Endothelial cell of umbilical vein (primary cell): ENCODE data around the gene SYT10.

Experiments
- CTCF ChIP-seq, 2 donors: IDR thresholded peaks; 1 replicate in 1 of 2; 2 replicates in 1 of 2; pipeline ENCODE4 v1.5.1; 2011; ENCODE audit warnings: low read length in 2 of 2, mild to moderate bottlenecking in 2 of 2, moderate library complexity in 2 of 2, control low read depth in 1 of 2, inconsistent platforms in 1 of 2, low read depth in 1 of 2; ENCODE audit not compliant: insufficient read depth in 1 of 2; ENCODE audit errors: extremely low read depth in 1 of 2
- EZH2 ChIP-seq: IDR thresholded peaks from 2 replicates; pipeline ENCODE4 v1.6.1; 2012; ENCODE audit warnings: borderline replicate concordance, low read depth, mild to moderate bottlenecking, moderate library complexity, low read length, inconsistent platforms; ENCODE audit not compliant: severe bottlenecking
- FOS ChIP-seq: IDR thresholded peaks from 2 replicates; pipeline ENCODE4 v1.6.1; 2011; ENCODE audit warnings: mild to moderate bottlenecking, low read length, moderate library complexity, borderline replicate concordance; ENCODE audit not compliant: insufficient read depth
- GATA2 ChIP-seq: IDR thresholded peaks from 2 replicates; pipeline ENCODE4 v1.7.0; 2011; ENCODE audit warnings: low read depth, mild to moderate bottlenecking, moderate library complexity, mixed read lengths, low read length; ENCODE audit not compliant: insufficient read length, insufficient read depth
- JUN ChIP-seq: IDR thresholded peaks from 2 replicates; pipeline ENCODE4 v1.6.1; 2011; ENCODE audit warnings: borderline replicate concordance, low read depth; ENCODE audit not compliant: insufficient read length, insufficient read depth
- MAX ChIP-seq: IDR thresholded peaks from 2 replicates; pipeline ENCODE4 v1.6.1; 2011; ENCODE audit not compliant: insufficient read depth, insufficient read length
- MYC ChIP-seq: IDR thresholded peaks from one replicate; pipeline ENCODE4 v1.6.1; 2011; ENCODE audit warnings: mild to moderate bottlenecking, low read depth, low read length
- POLR2A ChIP-seq: IDR thresholded peaks from 2 replicates; pipeline ENCODE4 v1.6.1; 2012; ENCODE audit warnings: low read depth, mild to moderate bottlenecking, control low read depth, low read length
- POLR2AphosphoS5 ChIP-seq: IDR thresholded peaks from 2 replicates; pipeline ENCODE4 v1.6.1; 2012; ENCODE audit warnings: low read depth, mild to moderate bottlenecking, control low read depth, low read length, moderate library complexity; ENCODE audit not compliant: insufficient read depth

GRCh38 chr12:33486058-33486457 lies 46.4 kb upstream of the SYT10 start:
- TF ChIP-seq CTCF (IDR thresholded peaks at IDR 0.05; ENCODE audit: extremely low read depth in 1 of 2, insufficient read depth in 1 of 2, low read depth in 1 of 2, low read length in 2 of 2), result no peak
- TF ChIP-seq POLR2AphosphoS5, result no peak
- TF ChIP-seq POLR2A, result no peak
- no peak for TF ChIP-seq FOS
- TF ChIP-seq EZH2, result no peak
- TF ChIP-seq MAX, result no peak
- no peak for TF ChIP-seq GATA2
- TF ChIP-seq MYC, result no peak
- no peak for TF ChIP-seq JUN
